IPS-20b (cell line): ENCODE measurements around the gene DOK6.

Experiments used
- H3K27ac ChIP-seq: one replicate; pipeline ENCODE4 v1.5.1; 2013; ENCODE audit warnings: low read length
- H3K27me3 ChIP-seq: 2 replicates; pipeline ENCODE4 v1.6.1; 2013; ENCODE audit warnings: mild to moderate bottlenecking, low read length, inconsistent platforms; ENCODE audit not compliant: insufficient read depth
- H3K36me3 ChIP-seq: 2 replicates; pipeline ENCODE4 v1.6.1; 2013; ENCODE audit warnings: low read depth, mild to moderate bottlenecking, inconsistent platforms, low read length, moderate library complexity; ENCODE audit not compliant: insufficient read depth
- H3K4me1 ChIP-seq: 2 replicates; pipeline ENCODE4 v1.6.1; 2013; ENCODE audit warnings: mild to moderate bottlenecking, control low read depth, inconsistent platforms, low read length, moderate library complexity; ENCODE audit not compliant: insufficient read depth
- H3K4me3 ChIP-seq: 2 replicates; pipeline ENCODE4 v1.5.1; 2013; ENCODE audit warnings: mild to moderate bottlenecking, low read length, inconsistent platforms
- H3K9ac ChIP-seq: 2 replicates; pipeline ENCODE4 v1.6.1; 2013; ENCODE audit warnings: low read depth, mild to moderate bottlenecking, inconsistent platforms, low read length, moderate library complexity
- H3K9me3 ChIP-seq: 2 replicates; pipeline ENCODE4 v1.6.1; 2013; ENCODE audit warnings: mild to moderate bottlenecking, low read depth, low read length, inconsistent platforms; ENCODE audit not compliant: insufficient read depth

Gene DOK6

GRCh38 chr18:69755041-69755440, 354.4 kb downstream of the DOK6 start:
- H3K4me3 ChIP-seq = no peak overlapping the region
- no peak overlapping the region for H3K27ac ChIP-seq
- no peaks in the 10 kb centered on the region for H3K36me3 ChIP-seq
- no peaks in the 10 kb centered on the region for H3K9me3 ChIP-seq
- H3K4me1 ChIP-seq = peaks cover 27% of the 10 kb centered on the region
- no peak overlapping the region for H3K9ac ChIP-seq
- no peaks in the 10 kb centered on the region for H3K27me3 ChIP-seq

- Histone ChIP-seq H3K36me3 (no peaks in the 10 kb centered on the region), H3K4me1 (peaks cover 27% of the 10 kb centered on the region), H3K9me3 (no peaks in the 10 kb centered on the region)
Observed at GRCh38 chr18:69755856-69756496, 355.3 kb downstream of the DOK6 start.

GRCh38 chr18:69757733-69758132, 357.0 kb downstream of the DOK6 start:
- Histone ChIP-seq H3K36me3 (no peaks in the 10 kb centered on the region), H3K27ac (peak overlapping the region; percentile 76), H3K27me3 (no peaks in the 10 kb centered on the region), H3K9me3 (no peaks in the 10 kb centered on the region), H3K4me3 (peak overlapping the region; percentile 56), H3K4me1 (peaks cover 25% of the 10 kb centered on the region), H3K9ac (peak overlapping the region; percentile 17; the same call in 1 of the 2 replicates)

More at GRCh38 chr18:69755856-69756496, 355.3 kb downstream of the DOK6 start:
- Histone ChIP-seq H3K4me3 (no peak overlapping the region), H3K27me3 (no peaks in the 10 kb centered on the region), H3K9ac (no peak overlapping the region), H3K27ac (no peak overlapping the region)

DNA sequence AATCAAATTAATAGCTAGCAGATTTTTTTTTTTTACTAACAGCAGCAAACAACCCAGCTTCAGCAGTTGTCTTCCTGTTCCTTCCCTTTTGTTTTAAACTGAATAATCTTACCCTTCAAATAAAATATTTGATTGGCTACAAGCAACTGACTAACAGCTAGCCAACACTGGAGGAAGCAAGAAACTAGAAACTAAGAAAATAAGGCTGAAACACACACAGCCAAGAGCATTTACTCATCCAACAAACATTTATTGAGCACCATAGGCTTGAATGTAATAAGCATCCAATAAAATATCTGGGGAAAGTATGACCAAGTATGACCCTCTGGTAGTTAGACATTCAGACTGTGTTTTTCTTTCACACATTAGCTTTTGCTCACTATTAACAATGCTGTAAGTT, 357.8 kb downstream of the DOK6 start:
- peak overlapping the region; percentile 56; the same call in 1 of the 2 replicates for H3K4me3 ChIP-seq
- no peaks in the 10 kb centered on the region for H3K27me3 ChIP-seq
- H3K9me3 ChIP-seq = no peaks in the 10 kb centered on the region
- no peaks in the 10 kb centered on the region for H3K36me3 ChIP-seq
- peaks cover 24% of the 10 kb centered on the region for H3K4me1 ChIP-seq
- peak overlapping the region; percentile 17; the same call in 1 of the 2 replicates for H3K9ac ChIP-seq
- H3K27ac ChIP-seq = peak overlapping the region; percentile 76

DNA sequence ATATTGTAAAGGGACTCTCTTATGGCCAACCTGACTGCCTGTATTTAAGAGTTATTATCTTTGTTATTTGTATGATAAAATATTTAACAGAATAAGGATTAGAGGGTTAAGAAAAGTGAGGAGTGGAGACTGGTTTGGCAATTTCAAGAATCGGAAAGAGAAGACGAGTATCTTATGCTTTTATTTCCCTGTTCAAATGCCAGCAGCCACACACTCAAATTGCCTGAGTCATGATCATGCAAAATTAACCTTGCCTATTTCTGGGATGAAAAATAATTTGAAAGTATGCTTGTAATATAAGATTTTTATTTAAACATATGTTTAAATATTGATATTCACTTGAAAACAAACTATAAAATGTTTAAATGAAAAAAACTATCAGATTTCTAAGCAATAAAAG, 358.4 kb downstream of the DOK6 start:
- Histone ChIP-seq H3K9me3 (no peaks in the 10 kb centered on the region), H3K27ac (no peak overlapping the region), H3K36me3 (no peaks in the 10 kb centered on the region), H3K4me1 (peaks cover 24% of the 10 kb centered on the region), H3K4me3 (no peak overlapping the region), H3K9ac (no peak overlapping the region), H3K27me3 (no peaks in the 10 kb centered on the region)

GRCh38 chr18:69763002-69763401, 362.3 kb downstream of the DOK6 start:
- Histone ChIP-seq H3K27me3 (no peaks in the 10 kb centered on the region), H3K9me3 (no peaks in the 10 kb centered on the region), H3K4me1 (peaks cover 11% of the 10 kb centered on the region), H3K4me3 (no peak overlapping the region), H3K9ac (no peak overlapping the region), H3K36me3 (no peaks in the 10 kb centered on the region), H3K27ac (no peak overlapping the region)

GRCh38 chr18:69763821-69764220, 363.1 kb downstream of the DOK6 start:
- no peak overlapping the region for H3K27ac ChIP-seq
- H3K4me1 ChIP-seq = peaks cover 3% of the 10 kb centered on the region; the same call in 1 of the 2 replicates
- H3K9me3 ChIP-seq = no peaks in the 10 kb centered on the region
- no peak overlapping the region for H3K4me3 ChIP-seq
- H3K27me3 ChIP-seq = no peaks in the 10 kb centered on the region
- H3K9ac ChIP-seq = no peak overlapping the region
- H3K36me3 ChIP-seq = no peaks in the 10 kb centered on the region

DNA sequence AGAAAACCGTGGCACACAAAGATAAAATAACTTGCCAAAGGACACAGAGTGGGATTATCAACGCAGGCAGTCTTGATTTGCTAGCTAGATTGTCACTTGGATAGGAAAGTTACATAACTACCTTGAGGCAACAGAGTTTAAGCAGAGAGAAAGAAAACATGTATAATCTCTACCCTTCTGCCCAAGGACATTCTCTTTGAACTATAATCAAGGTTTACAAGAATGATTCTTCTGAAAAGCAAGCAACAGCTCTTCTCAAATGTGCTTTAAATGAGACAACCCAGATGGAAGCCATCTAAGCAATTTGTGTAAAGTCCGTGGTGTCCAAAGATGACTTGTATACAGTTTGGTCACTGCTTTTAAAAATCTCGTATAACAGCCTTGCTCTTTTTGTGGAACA, 369.6 kb downstream of the DOK6 start:
- no peaks in the 10 kb centered on the region for H3K36me3 ChIP-seq
- H3K27me3 ChIP-seq = no peaks in the 10 kb centered on the region
- no peak overlapping the region for H3K9ac ChIP-seq
- no peaks in the 10 kb centered on the region for H3K4me1 ChIP-seq
- no peaks in the 10 kb centered on the region for H3K9me3 ChIP-seq
- no peak overlapping the region for H3K4me3 ChIP-seq
- no peak overlapping the region for H3K27ac ChIP-seq

- H3K36me3 ChIP-seq = no peaks in the 10 kb centered on the region
- no peaks in the 10 kb centered on the region for H3K4me1 ChIP-seq
- H3K9ac ChIP-seq = no peak overlapping the region
- no peaks in the 10 kb centered on the region for H3K27me3 ChIP-seq
- H3K27ac ChIP-seq = no peak overlapping the region
- no peaks in the 10 kb centered on the region for H3K9me3 ChIP-seq
- H3K4me3 ChIP-seq = no peak overlapping the region
Observed at GRCh38 chr18:69774831-69775230, 374.1 kb downstream of the DOK6 start.

DNA sequence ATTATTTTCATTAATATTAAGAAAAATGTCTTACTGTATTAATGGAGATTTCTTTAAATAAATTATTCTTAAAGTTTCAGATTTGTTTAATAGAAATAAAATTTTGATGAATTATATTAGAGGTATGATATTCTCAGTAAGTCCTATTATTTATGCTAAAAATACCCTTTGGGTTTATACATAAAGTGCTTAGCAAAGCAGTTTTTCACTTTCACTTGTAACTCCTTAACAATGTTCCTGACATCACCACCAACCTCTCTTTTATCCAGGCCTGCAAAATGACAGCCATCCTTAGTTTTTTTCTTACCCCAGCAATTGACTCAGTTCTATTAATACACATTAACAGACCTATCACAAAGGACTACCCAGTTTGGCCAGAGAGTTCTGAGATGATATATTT, 376.6 kb downstream of the DOK6 start:
- no peaks in the 10 kb centered on the region for H3K4me1 ChIP-seq
- no peak overlapping the region for H3K27ac ChIP-seq
- no peak overlapping the region for H3K4me3 ChIP-seq
- no peaks in the 10 kb centered on the region for H3K36me3 ChIP-seq
- no peaks in the 10 kb centered on the region for H3K9me3 ChIP-seq
- H3K9ac ChIP-seq = no peak overlapping the region
- no peaks in the 10 kb centered on the region for H3K27me3 ChIP-seq

GRCh38 chr18:69778680-69779079, 378.0 kb downstream of the DOK6 start:
- Histone ChIP-seq H3K4me1 (no peaks in the 10 kb centered on the region), H3K4me3 (no peak overlapping the region)

DNA sequence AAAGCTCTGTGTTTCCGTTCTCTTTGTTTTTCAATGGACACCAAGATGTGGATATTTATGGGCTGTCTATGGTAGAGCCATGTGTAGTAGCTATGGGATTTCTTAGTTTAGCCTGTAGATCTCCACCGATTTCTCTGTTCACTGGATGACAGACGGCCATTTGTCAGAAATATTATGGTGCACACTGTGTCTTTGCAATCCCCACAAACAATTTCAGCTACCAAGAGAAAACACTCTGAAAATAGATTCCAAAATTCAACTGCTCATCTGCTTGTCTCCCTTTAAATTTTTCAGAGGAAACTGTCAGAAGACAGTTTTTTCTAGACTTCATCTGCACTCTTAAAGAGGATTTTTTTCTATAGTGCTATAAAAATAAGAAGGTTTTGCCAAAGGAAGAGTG, 380.2 kb downstream of the DOK6 start:
- no peaks in the 10 kb centered on the region for H3K27me3 ChIP-seq
- H3K4me1 ChIP-seq = no peaks in the 10 kb centered on the region
- no peak overlapping the region for H3K4me3 ChIP-seq
- no peak overlapping the region for H3K9ac ChIP-seq
- H3K9me3 ChIP-seq = no peaks in the 10 kb centered on the region
- no peaks in the 10 kb centered on the region for H3K36me3 ChIP-seq
- H3K27ac ChIP-seq = no peak overlapping the region

More at GRCh38 chr18:69778680-69779079, 378.0 kb downstream of the DOK6 start:
- Histone ChIP-seq H3K27me3 (no peaks in the 10 kb centered on the region), H3K9me3 (no peaks in the 10 kb centered on the region), H3K36me3 (no peaks in the 10 kb centered on the region), H3K9ac (no peak overlapping the region), H3K27ac (no peak overlapping the region)
